Measurements from ENCODE around the gene A1BG. TPM values are rescaled to one million over a fixed set of nuclear protein-coding genes. Genes with fewer than 3 reads are reported as not detected.
A peak's percentile ranks its signal among the peaks of the same experiment; 100 is the strongest.

Gene A1BG
- total and polyA plus RNA-seq, 4 donors, result 521 to 2,157 (median 1,029) TPM

DNA sequence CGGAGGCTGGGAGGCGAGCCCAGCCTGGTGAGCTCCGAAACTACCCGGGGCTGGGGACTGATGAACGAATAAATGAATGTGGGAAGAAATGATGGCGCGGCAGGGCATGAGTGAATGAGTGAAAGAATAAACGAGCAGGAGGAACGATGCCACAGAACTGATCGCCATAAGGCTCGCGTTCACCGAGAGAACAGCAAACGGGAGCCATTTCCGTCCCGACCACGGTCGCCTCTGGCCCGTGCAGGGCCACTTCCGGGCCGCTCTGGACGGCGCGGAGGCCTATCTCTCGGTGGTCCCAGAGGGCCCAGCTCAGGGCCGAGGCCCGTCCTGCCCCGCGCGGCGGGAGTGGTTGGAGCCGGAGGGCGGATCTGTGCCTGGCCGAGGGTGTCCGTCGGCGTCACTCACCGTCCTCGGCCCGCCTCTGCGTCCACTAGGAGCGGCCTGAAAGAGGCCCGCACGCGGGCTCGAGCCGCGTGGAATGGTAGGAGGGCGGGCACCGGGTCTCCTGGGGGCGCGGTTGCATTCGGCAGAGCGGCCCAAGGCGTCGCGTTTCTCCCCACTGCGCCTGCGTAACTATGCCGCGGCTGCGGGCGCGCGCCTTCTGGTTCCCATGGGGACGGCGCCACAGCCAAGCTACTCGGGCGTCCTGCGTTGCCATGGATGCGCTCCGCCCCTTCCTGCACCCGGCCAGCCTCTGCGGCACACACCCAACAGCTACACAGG is 9.1 kb upstream of the A1BG start, which contains the start of gene ZNF497:
Gene ZNF497 (minus strand): TSS at position 480 of the 723 bp plus-strand sequence. CDS start 5,116 bp downstream, outside the sequence.
- peak in 1 of 2 donors; percentile 45 for TF ChIP-seq RAD21 (IDR thresholded peaks at IDR 0.05)
- TF ChIP-seq TAF1 (conservative IDR thresholded peaks at IDR 0.05), result peak; percentile 67
- TF ChIP-seq SP1 (IDR thresholded peaks at IDR 0.05), result peak; percentile 49
- TF ChIP-seq, protein P1, sequence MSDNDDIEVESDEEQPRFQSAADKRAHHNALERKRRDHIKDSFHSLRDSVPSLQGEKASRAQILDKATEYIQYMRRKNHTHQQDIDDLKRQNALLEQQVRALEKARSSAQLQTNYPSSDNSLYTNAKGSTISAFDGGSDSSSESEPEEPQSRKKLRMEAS (IDR thresholded peaks at IDR 0.05), result peak; percentile 35
- TF ChIP-seq, protein P2, sequence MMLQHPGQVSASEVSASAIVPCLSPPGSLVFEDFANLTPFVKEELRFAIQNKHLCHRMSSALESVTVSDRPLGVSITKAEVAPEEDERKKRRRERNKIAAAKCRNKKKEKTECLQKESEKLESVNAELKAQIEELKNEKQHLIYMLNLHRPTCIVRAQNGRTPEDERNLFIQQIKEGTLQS (IDR thresholded peaks at IDR 0.05), result no peak
- no peak for TF ChIP-seq NR2F2 (IDR thresholded peaks at IDR 0.05)
- TF ChIP-seq, protein P3, sequence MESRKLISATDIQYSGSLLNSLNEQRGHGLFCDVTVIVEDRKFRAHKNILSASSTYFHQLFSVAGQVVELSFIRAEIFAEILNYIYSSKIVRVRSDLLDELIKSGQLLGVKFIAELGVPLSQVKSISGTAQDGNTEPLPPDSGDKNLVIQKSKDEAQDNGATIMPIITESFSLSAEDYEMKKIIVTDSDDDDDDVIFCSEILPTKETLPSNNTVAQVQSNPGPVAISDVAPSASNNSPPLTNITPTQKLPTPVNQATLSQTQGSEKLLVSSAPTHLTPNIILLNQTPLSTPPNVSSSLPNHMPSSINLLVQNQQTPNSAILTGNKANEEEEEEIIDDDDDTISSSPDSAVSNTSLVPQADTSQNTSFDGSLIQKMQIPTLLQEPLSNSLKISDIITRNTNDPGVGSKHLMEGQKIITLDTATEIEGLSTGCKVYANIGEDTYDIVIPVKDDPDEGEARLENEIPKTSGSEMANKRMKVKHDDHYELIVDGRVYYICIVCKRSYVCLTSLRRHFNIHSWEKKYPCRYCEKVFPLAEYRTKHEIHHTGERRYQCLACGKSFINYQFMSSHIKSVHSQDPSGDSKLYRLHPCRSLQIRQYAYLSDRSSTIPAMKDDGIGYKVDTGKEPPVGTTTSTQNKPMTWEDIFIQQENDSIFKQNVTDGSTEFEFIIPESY (IDR thresholded peaks at IDR 0.05), result no peak
- TF ChIP-seq FOXA1 (IDR thresholded peaks at IDR 0.05), result peak; percentile 19
- TF ChIP-seq GABPA (IDR thresholded peaks at IDR 0.05 in 1 of 2, conservative IDR thresholded peaks at IDR 0.05 in 1 of 2), result peak; percentile 74 to 90
- peak; percentile 95 for TF ChIP-seq YY1 (IDR thresholded peaks at IDR 0.05)
- peak in 1 of 2 donors; percentile 0 for TF ChIP-seq EGR1 (IDR thresholded peaks at IDR 0.05; ENCODE audit: low read depth in 2 of 2)
- no peak for TF ChIP-seq RXRA (IDR thresholded peaks at IDR 0.05)
- TF ChIP-seq HNF4G (IDR thresholded peaks at IDR 0.05), result no peak
- peak in 1 of 2 donors; percentile 2 for TF ChIP-seq HNF4A (conservative IDR thresholded peaks at IDR 0.05)
- TF ChIP-seq JUND (IDR thresholded peaks at IDR 0.05), result peak in 1 of 2 donors; percentile 9
- TF ChIP-seq, protein P4, sequence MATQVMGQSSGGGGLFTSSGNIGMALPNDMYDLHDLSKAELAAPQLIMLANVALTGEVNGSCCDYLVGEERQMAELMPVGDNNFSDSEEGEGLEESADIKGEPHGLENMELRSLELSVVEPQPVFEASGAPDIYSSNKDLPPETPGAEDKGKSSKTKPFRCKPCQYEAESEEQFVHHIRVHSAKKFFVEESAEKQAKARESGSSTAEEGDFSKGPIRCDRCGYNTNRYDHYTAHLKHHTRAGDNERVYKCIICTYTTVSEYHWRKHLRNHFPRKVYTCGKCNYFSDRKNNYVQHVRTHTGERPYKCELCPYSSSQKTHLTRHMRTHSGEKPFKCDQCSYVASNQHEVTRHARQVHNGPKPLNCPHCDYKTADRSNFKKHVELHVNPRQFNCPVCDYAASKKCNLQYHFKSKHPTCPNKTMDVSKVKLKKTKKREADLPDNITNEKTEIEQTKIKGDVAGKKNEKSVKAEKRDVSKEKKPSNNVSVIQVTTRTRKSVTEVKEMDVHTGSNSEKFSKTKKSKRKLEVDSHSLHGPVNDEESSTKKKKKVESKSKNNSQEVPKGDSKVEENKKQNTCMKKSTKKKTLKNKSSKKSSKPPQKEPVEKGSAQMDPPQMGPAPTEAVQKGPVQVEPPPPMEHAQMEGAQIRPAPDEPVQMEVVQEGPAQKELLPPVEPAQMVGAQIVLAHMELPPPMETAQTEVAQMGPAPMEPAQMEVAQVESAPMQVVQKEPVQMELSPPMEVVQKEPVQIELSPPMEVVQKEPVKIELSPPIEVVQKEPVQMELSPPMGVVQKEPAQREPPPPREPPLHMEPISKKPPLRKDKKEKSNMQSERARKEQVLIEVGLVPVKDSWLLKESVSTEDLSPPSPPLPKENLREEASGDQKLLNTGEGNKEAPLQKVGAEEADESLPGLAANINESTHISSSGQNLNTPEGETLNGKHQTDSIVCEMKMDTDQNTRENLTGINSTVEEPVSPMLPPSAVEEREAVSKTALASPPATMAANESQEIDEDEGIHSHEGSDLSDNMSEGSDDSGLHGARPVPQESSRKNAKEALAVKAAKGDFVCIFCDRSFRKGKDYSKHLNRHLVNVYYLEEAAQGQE (IDR thresholded peaks at IDR 0.05), result peak; percentile 89
- TF ChIP-seq FOXA2 (IDR thresholded peaks at IDR 0.05), result no peak
- TF ChIP-seq, protein P5, sequence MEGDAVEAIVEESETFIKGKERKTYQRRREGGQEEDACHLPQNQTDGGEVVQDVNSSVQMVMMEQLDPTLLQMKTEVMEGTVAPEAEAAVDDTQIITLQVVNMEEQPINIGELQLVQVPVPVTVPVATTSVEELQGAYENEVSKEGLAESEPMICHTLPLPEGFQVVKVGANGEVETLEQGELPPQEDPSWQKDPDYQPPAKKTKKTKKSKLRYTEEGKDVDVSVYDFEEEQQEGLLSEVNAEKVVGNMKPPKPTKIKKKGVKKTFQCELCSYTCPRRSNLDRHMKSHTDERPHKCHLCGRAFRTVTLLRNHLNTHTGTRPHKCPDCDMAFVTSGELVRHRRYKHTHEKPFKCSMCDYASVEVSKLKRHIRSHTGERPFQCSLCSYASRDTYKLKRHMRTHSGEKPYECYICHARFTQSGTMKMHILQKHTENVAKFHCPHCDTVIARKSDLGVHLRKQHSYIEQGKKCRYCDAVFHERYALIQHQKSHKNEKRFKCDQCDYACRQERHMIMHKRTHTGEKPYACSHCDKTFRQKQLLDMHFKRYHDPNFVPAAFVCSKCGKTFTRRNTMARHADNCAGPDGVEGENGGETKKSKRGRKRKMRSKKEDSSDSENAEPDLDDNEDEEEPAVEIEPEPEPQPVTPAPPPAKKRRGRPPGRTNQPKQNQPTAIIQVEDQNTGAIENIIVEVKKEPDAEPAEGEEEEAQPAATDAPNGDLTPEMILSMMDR (IDR thresholded peaks at IDR 0.05; ENCODE audit: low read depth, low read length, missing input control), result no peak
- H3K27ac ChIP-seq (ENCODE audit: low read depth in 1 of 2, low read length in 2 of 2), result peak within 1 kb of the TSS; percentile 88 to 91
- H3K9me3 ChIP-seq (ENCODE audit: control insufficient read depth in 4 of 4, low read length in 3 of 4), result no peaks in the 10 kb centered on the region
- H3K36me3 ChIP-seq (ENCODE audit: control insufficient read depth in 4 of 4, insufficient read depth in 3 of 4, low read depth in 1 of 4, low read length in 3 of 4), result no peaks in the 10 kb centered on the region
- peaks cover 3 to 11% (median 7%) of the 10 kb centered on the region in 4 donors for H3K4me1 ChIP-seq (ENCODE audit: control insufficient read depth in 4 of 4, insufficient read depth in 4 of 4, low read length in 3 of 4)
- peak within 1 kb of the TSS; percentile 56 to 79 (median 78) for H3K4me3 ChIP-seq (ENCODE audit: low read depth in 1 of 3, low read length in 3 of 3)
- H3K9ac ChIP-seq (ENCODE audit: low read depth in 1 of 2, low read length in 2 of 2), result peak within 1 kb of the TSS; percentile 66 to 86
- no peaks in the 10 kb centered on the region for H3K27me3 ChIP-seq (ENCODE audit: control insufficient read depth in 4 of 4, insufficient read depth in 4 of 4, low read length in 3 of 4)
- DNase-seq (ENCODE audit: low spot score), result peak; percentile 97
- under 1% methylated on average over 74 of the region's 74 CpGs for WGBS

Measured in liver (tissue), 9 donors.